ENCODE results near the gene INTS13. TPM values are rescaled to one million over a fixed set of nuclear protein-coding genes. Genes with fewer than 3 reads are reported as not detected.

Gene INTS13
- polyA plus RNA-seq, 3 donors: 4.6 to 8.0 (median 7.5) TPM

DNA sequence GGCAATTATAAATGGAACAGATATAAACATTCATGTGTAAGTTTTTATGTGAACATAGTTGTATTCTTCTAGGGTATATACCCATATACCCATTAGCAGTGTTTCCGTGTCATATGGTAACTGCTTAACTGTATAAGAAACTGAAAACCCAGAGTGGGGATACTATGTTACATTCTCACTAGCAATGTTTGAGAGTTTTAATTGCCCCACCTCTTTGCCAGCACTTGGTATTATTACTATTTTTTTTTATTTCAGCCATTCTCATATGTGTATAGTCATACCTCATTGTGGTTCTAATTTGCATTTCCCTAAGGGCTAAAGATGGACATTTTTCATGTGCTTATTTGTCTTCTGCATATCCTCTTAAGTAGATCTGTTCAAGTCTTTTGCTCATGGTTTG is 76.1 kb downstream of the INTS13 start:
- H3K9me3 Mint-ChIP-seq: peaks cover 0 to 5% (median 0%) of the 10 kb centered on the region in 7 donors
- intact Hi-C loops (cut with micrococcal nuclease): no loop called here
- H3K4me1 ChIP-seq (ENCODE audit: control insufficient read depth in 1 of 2, insufficient read depth in 2 of 2, low read length in 2 of 2): peaks cover 0 to 3% of the 10 kb centered on the region in 2 donors
- H3K4me2 ChIP-seq (replicated peaks; ENCODE audit: extremely low read depth, low read length, poor library complexity, severe bottlenecking): no peak overlapping the region
- H3K36me3 Mint-ChIP-seq: no peaks in the 10 kb centered on the region
- H3K27me3 Mint-ChIP-seq (ENCODE audit: low read depth in 3 of 3): peaks cover 0 to 2% (median 0%) of the 10 kb centered on the region in 3 donors
- H4K20me1 ChIP-seq (ENCODE audit: insufficient read depth, low read length): no peaks in the 10 kb centered on the region
- no peak overlapping the region for H3K27ac ChIP-seq (ENCODE audit: low read depth in 1 of 2, low read length in 2 of 2)
- TF ChIP-seq, protein P1, sequence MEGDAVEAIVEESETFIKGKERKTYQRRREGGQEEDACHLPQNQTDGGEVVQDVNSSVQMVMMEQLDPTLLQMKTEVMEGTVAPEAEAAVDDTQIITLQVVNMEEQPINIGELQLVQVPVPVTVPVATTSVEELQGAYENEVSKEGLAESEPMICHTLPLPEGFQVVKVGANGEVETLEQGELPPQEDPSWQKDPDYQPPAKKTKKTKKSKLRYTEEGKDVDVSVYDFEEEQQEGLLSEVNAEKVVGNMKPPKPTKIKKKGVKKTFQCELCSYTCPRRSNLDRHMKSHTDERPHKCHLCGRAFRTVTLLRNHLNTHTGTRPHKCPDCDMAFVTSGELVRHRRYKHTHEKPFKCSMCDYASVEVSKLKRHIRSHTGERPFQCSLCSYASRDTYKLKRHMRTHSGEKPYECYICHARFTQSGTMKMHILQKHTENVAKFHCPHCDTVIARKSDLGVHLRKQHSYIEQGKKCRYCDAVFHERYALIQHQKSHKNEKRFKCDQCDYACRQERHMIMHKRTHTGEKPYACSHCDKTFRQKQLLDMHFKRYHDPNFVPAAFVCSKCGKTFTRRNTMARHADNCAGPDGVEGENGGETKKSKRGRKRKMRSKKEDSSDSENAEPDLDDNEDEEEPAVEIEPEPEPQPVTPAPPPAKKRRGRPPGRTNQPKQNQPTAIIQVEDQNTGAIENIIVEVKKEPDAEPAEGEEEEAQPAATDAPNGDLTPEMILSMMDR (IDR thresholded peaks at IDR 0.05): no peak
- DNase-seq: no peak
- H3K9ac ChIP-seq (ENCODE audit: insufficient read depth, low read length, poor library complexity, severe bottlenecking): no peak overlapping the region
- H3K4me1 Mint-ChIP-seq: peaks cover 5% of the 10 kb centered on the region
- H3K4me3 ChIP-seq (replicated peaks in 1 of 3; ENCODE audit: low read depth in 2 of 3, low read length in 3 of 3): no peak overlapping the region
- H2AFZ ChIP-seq (ENCODE audit: insufficient read depth, low read depth, low read length, poor library complexity, severe bottlenecking): no peak overlapping the region
- no CpG with 5 or more reads among the region's 1 CpG for WGBS (ENCODE audit: insufficient coverage)
- H3K27ac Mint-ChIP-seq: no peak overlapping the region
- H3K27me3 ChIP-seq (ENCODE audit: control insufficient read depth in 2 of 2, insufficient read depth in 2 of 2, low read length in 2 of 2): no peaks in the 10 kb centered on the region
- H3K36me3 ChIP-seq (replicated peaks in 1 of 2; ENCODE audit: control insufficient read depth in 1 of 2, insufficient read depth in 2 of 2, low read length in 2 of 2): no peaks in the 10 kb centered on the region
- no peaks in the 10 kb centered on the region for H3K79me2 ChIP-seq (ENCODE audit: insufficient read depth, low read length)
- H3K9me3 ChIP-seq (replicated peaks in 1 of 2; ENCODE audit: control insufficient read depth in 1 of 2, insufficient read depth in 1 of 2, low read length in 2 of 2): no peaks in the 10 kb centered on the region
- H3K4me3 Mint-ChIP-seq: no peak overlapping the region

DNA sequence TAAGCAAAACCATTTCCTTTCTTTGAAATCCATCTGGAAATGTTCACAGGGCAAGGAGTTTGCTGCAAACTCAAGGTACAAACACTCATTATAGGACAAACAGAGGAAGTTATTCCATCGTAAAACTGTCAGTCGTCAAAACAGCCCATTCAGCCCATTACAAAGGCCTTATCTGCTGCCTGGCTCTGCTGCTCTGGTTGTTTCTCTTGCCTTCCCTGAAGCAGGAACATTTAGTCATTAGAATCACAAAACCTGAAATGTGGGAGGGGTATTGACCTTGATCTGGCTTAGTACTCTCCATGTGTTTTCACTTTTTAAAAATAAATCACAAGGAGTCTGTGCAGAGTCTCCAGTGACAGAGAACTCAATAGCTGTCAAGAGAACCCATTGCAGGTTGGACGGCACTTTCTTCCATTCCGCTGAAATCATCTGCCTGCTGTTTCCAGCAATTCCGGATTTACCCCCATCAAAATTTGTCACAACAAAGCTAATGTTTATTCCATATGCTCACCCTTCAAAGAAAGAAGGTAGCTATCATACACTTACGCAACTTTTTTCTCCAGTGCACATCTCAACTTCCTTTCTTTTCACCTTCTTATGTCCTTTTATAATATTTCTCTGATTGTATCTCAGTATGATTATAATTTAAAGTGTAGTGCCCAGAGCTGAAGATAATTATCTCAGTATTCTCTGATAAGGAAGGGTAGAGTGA is 80.2 kb downstream of the INTS13 start:
- Histone ChIP-seq H4K20me1 (ENCODE audit: insufficient read depth, low read length) (no peaks in the 10 kb centered on the region), H3K9ac (ENCODE audit: insufficient read depth, low read length, poor library complexity, severe bottlenecking) (no peak overlapping the region), H3K79me2 (ENCODE audit: insufficient read depth, low read length) (no peaks in the 10 kb centered on the region), H3K9me3 (replicated peaks in 1 of 2; ENCODE audit: control insufficient read depth in 1 of 2, insufficient read depth in 1 of 2, low read length in 2 of 2) (no peaks in the 10 kb centered on the region), H2AFZ (ENCODE audit: insufficient read depth, low read depth, low read length, poor library complexity, severe bottlenecking) (no peak overlapping the region), H3K27me3 (ENCODE audit: control insufficient read depth in 2 of 2, insufficient read depth in 2 of 2, low read length in 2 of 2) (no peaks in the 10 kb centered on the region), H3K36me3 (replicated peaks in 1 of 2; ENCODE audit: control insufficient read depth in 1 of 2, insufficient read depth in 2 of 2, low read length in 2 of 2) (no peaks in the 10 kb centered on the region), H3K4me1 (ENCODE audit: control insufficient read depth in 1 of 2, insufficient read depth in 2 of 2, low read length in 2 of 2) (peaks cover 7 to 8% of the 10 kb centered on the region in 2 donors), H3K27ac (ENCODE audit: low read depth in 1 of 2, low read length in 2 of 2) (no peak overlapping the region), H3K4me3 (replicated peaks in 1 of 3; ENCODE audit: low read depth in 2 of 3, low read length in 3 of 3) (no peak overlapping the region), H3K4me2 (replicated peaks; ENCODE audit: extremely low read depth, low read length, poor library complexity, severe bottlenecking) (no peak overlapping the region)
- H3K27me3 Mint-ChIP-seq (ENCODE audit: low read depth in 3 of 3): no peaks in the 10 kb centered on the region
- intact Hi-C loops (cut with micrococcal nuclease): no loop called here
- no peak overlapping the region for H3K27ac Mint-ChIP-seq
- WGBS (ENCODE audit: insufficient coverage): 90% methylated on average over 2 of the region's 6 CpGs
- H3K9me3 Mint-ChIP-seq: peaks cover 0 to 5% (median 0%) of the 10 kb centered on the region in 7 donors
- no peaks in the 10 kb centered on the region for H3K36me3 Mint-ChIP-seq
- H3K4me3 Mint-ChIP-seq: no peak overlapping the region
- H3K4me1 Mint-ChIP-seq: peaks cover 2% of the 10 kb centered on the region
- TF ChIP-seq, protein P1 (IDR thresholded peaks at IDR 0.05): no peak
- no peak for DNase-seq
